IMR-90 (cell line): ENCODE results near the gene ADGRG2. TPM values are rescaled to one million over a fixed set of nuclear protein-coding genes. Genes with fewer than 3 reads are reported as not detected.

ENCODE experiments used
- ATAC-seq: fragments of 200-7000 bp; cut with Tn5 transposase; 2 replicates; pipeline ENCODE4 v1.9.1; 2020; ENCODE audit warnings: low read depth, mild to moderate bottlenecking, moderate library complexity
- BruUV-seq: library from RNA; stranded (reverse); fragments of 400-500 nt; replicated peaks from 2 replicates; lab custom pipeline; 2021; lab: Mats Ljungman, UMichigan
- CTCF ChIA-PET: fragments of 300-600 bp; formaldehyde crosslinking; extraction: SDS; loops from one replicate; lab custom pipeline; 2021; ENCODE audit warnings: antibody characterized with exemption; lab: Yijun Ruan, JAX
- POLR2A ChIA-PET: fragments of 300-600 bp; sonication (Branson Sonifier 250); formaldehyde crosslinking; loops from one replicate; lab custom pipeline; 2022; ENCODE audit warnings: antibody characterized with exemption; ENCODE audit not compliant: unreplicated experiment; lab: Charles Lee
- DNase-seq: peaks from one replicate; pipeline ENCODE4 v3.0.0; 2013
- H2AFZ ChIP-seq: replicated peaks from 2 replicates; pipeline ENCODE3; 2013; ENCODE audit warnings: low read length, mild to moderate bottlenecking; ENCODE audit not compliant: poor library complexity
- H2AK5ac ChIP-seq: 2 replicates; pipeline ENCODE4 v1.6.1; 2013; ENCODE audit warnings: low read depth, low read length, inconsistent platforms
- H2AK9ac ChIP-seq: replicated peaks from 2 replicates; pipeline ENCODE3; 2013; ENCODE audit warnings: mild to moderate bottlenecking, low read depth, low read length, moderate library complexity; ENCODE audit not compliant: poor library complexity
- H2BK120ac ChIP-seq: 2 replicates; pipeline ENCODE4 v1.6.1; 2013; ENCODE audit warnings: low read depth, low read length, inconsistent platforms
- H2BK15ac ChIP-seq: 3 replicates; pipeline ENCODE4 v1.6.1; 2013; ENCODE audit warnings: low read depth, low read length, inconsistent platforms
- H2BK20ac ChIP-seq: 2 replicates; pipeline ENCODE4 v1.6.1; 2013; ENCODE audit warnings: low read depth, mild to moderate bottlenecking, inconsistent platforms, low read length, moderate library complexity
- H2BK5ac ChIP-seq: 2 replicates; pipeline ENCODE4 v1.6.1; 2013; ENCODE audit warnings: mild to moderate bottlenecking, low read depth, low read length, inconsistent platforms; ENCODE audit not compliant: poor library complexity, severe bottlenecking
- H3K14ac ChIP-seq: replicated peaks from 2 replicates; pipeline ENCODE4 v1.6.1; 2013; ENCODE audit warnings: low read depth, low read length, inconsistent platforms
- H3K18ac ChIP-seq: 2 replicates; pipeline ENCODE4 v1.6.1; 2013; ENCODE audit warnings: low read depth, low read length, control low read depth
- H3K23ac ChIP-seq: 2 replicates; pipeline ENCODE4 v1.6.1; 2013; ENCODE audit warnings: low read depth, low read length, inconsistent platforms
- H3K27ac ChIP-seq: 2 replicates; pipeline ENCODE4 v1.5.1; 2013; ENCODE audit warnings: mild to moderate bottlenecking, control low read depth, low read length; ENCODE audit not compliant: insufficient read depth
- H3K27me3 ChIP-seq: 2 replicates; pipeline ENCODE4 v1.6.1; 2013; ENCODE audit warnings: low read length; ENCODE audit not compliant: control insufficient read depth, insufficient read depth
- H3K36me3 ChIP-seq: 2 replicates; pipeline ENCODE4 v1.6.1; 2013; ENCODE audit warnings: low read length, mixed read lengths; ENCODE audit not compliant: control insufficient read depth, insufficient read depth
- H3K4ac ChIP-seq: 2 replicates; pipeline ENCODE4 v1.6.1; 2013; ENCODE audit warnings: low read depth, low read length, inconsistent platforms
- H3K4me1 ChIP-seq: 2 replicates; pipeline ENCODE4 v1.6.1; 2013; ENCODE audit warnings: low read length, mixed read lengths; ENCODE audit not compliant: control insufficient read depth, insufficient read depth
- H3K4me2 ChIP-seq: 2 replicates; pipeline ENCODE4 v1.6.1; 2013; ENCODE audit warnings: low read depth, mild to moderate bottlenecking, control low read depth, low read length, moderate library complexity
- H3K4me3 ChIP-seq: 2 replicates; pipeline ENCODE4 v1.5.1; 2013; ENCODE audit warnings: low read depth, mild to moderate bottlenecking, control low read depth, low read length, moderate library complexity; ENCODE audit not compliant: insufficient read depth
- H3K56ac ChIP-seq: 2 replicates; pipeline ENCODE4 v1.6.1; 2013; ENCODE audit warnings: low read length, inconsistent platforms; ENCODE audit not compliant: insufficient read depth; ENCODE audit errors: extremely low read depth
- H3K79me1 ChIP-seq, 2 experiments: 2 replicates each; pipeline ENCODE4 v1.6.1; 2013; ENCODE audit warnings: low read length in 2 of 2, inconsistent platforms in 1 of 2, low read depth in 1 of 2
- H3K9ac ChIP-seq: 2 replicates; pipeline ENCODE4 v1.6.1; 2013; ENCODE audit warnings: low read depth, low read length, control low read depth
- H3K9me1 ChIP-seq: 2 replicates; pipeline ENCODE4 v1.6.1; 2013; ENCODE audit warnings: low read length, inconsistent platforms; ENCODE audit not compliant: insufficient read depth
- H3K9me3 ChIP-seq: 2 replicates; pipeline ENCODE4 v1.6.1; 2013; ENCODE audit warnings: low read length; ENCODE audit not compliant: control insufficient read depth, insufficient read depth
- H4K20me1 ChIP-seq: 2 replicates; pipeline ENCODE4 v1.6.1; 2013; ENCODE audit warnings: low read length, inconsistent platforms; ENCODE audit not compliant: insufficient read depth
- H4K5ac ChIP-seq: 2 replicates; pipeline ENCODE4 v1.6.1; 2013; ENCODE audit warnings: mild to moderate bottlenecking, low read depth, low read length, control low read depth
- H4K8ac ChIP-seq, 2 experiments: 2 replicates each; pipeline ENCODE4 v1.6.1; 2013; ENCODE audit warnings: low read depth in 2 of 2, low read length in 2 of 2, control low read depth in 1 of 2, inconsistent platforms in 1 of 2
- H4K91ac ChIP-seq: 2 replicates; pipeline ENCODE4 v1.6.1; 2013; ENCODE audit warnings: low read depth, low read length, inconsistent platforms; ENCODE audit not compliant: insufficient read depth
- CHD1 ChIP-seq: IDR thresholded peaks from 2 replicates; pipeline ENCODE4 v1.6.1; 2012; ENCODE audit warnings: low read depth, low read length, improper control_type of control experiment
- CTCF ChIP-seq: conservative IDR thresholded peaks from 2 replicates; pipeline ENCODE4 v1.5.1; 2012; ENCODE audit warnings: mild to moderate bottlenecking, low read depth, low read length, improper control_type of control experiment
- FOS ChIP-seq: fragments of 150-350 bp; IDR thresholded peaks from 2 replicates; pipeline ENCODE4 v1.6.1; 2016; ENCODE audit warnings: low read depth, low read length
- MAFK ChIP-seq: IDR thresholded peaks from 2 replicates; pipeline ENCODE4 v1.6.1; 2012; ENCODE audit warnings: low read depth, low read length, improper control_type of control experiment
- MAZ ChIP-seq: IDR thresholded peaks from 2 replicates; pipeline ENCODE4 v1.6.1; 2012; ENCODE audit warnings: low read depth, mild to moderate bottlenecking, low read length, improper control_type of control experiment, moderate library complexity, borderline replicate concordance
- MXI1 ChIP-seq: IDR thresholded peaks from 2 replicates; pipeline ENCODE4 v1.6.1; 2012; ENCODE audit warnings: low read depth, mild to moderate bottlenecking, low read length, moderate library complexity, borderline replicate concordance
- NFE2L2 ChIP-seq: fragments of 150-350 bp; IDR thresholded peaks from 2 replicates; pipeline ENCODE4 v1.6.1; 2016; ENCODE audit warnings: low read depth, mild to moderate bottlenecking, low read length
- POLR2A ChIP-seq: IDR thresholded peaks from 2 replicates; pipeline ENCODE4 v1.6.1; 2012; ENCODE audit warnings: mild to moderate bottlenecking, low read depth, low read length
- RAD21 ChIP-seq: IDR thresholded peaks from 2 replicates; pipeline ENCODE4 v1.6.1; 2012; ENCODE audit warnings: low read length, improper control_type of control experiment
- RCOR1 ChIP-seq: IDR thresholded peaks from 2 replicates; pipeline ENCODE4 v1.6.1; 2012; ENCODE audit warnings: mild to moderate bottlenecking, low read length, improper control_type of control experiment; ENCODE audit not compliant: insufficient replicate concordance
- RFX5 ChIP-seq: IDR thresholded peaks from 2 replicates; pipeline ENCODE4 v1.8.0; 2012; ENCODE audit warnings: low read depth, mild to moderate bottlenecking, low read length, moderate library complexity
- SMC3 ChIP-seq: fragments of 150-350 bp; IDR thresholded peaks from 2 replicates; pipeline ENCODE4 v1.6.1; 2016; ENCODE audit warnings: low read depth, mild to moderate bottlenecking, antibody characterized with exemption, low read length, moderate library complexity
- USF2 ChIP-seq: fragments of 150-350 bp; IDR thresholded peaks from 2 replicates; pipeline ENCODE4 v1.6.1; 2017; ENCODE audit warnings: mild to moderate bottlenecking, antibody characterized with exemption, low read length, low read depth
- WGBS, 2 experiments: methylation state at CpG; one replicate each; pipeline versions ENCODE4 v1.1.5 to v1.1.7; 2013; ENCODE audit warnings: missing lambda C conversion rate in 2 of 2; ENCODE audit not compliant: insufficient read length in 1 of 2; ENCODE audit errors: extremely low coverage in 2 of 2; 5-methylcytosine and 5-hydroxymethylcytosine counted together
- dilution Hi-C: fragments of 300-500 bp; cut with HindIII; formaldehyde crosslinking; loops from one replicate; pipeline ENCODE4 v1.14.3; 2018; ENCODE audit warnings: low sequenced_read_pairs; ENCODE audit not compliant: unreplicated experiment
- in situ Hi-C: fragments of 300-500 bp; cut with MboI; formaldehyde crosslinking; loops from 3 replicates; pipeline ENCODE4 v1.14.3; 2019; ENCODE audit warnings: low sequenced_read_pairs, inconsistent platforms, mixed read lengths
- intact Hi-C: fragments of 100-400 bp; cut with micrococcal nuclease; formaldehyde crosslinking; loops from 2 replicates; pipeline ENCODE4 v1.10.0; 2022
- polyA plus RNA-seq, 3 experiments: library from polyadenylated mRNA; depleted of rRNA; stranded (reverse); fragments of >200 nt; gene quantifications; 2 replicates each; pipeline ENCODE4 v1.2.3, GENCODE V29; 2012; ENCODE audit warnings: low replicate concordance in 1 of 3
- total RNA-seq: library from RNA; depleted of rRNA; stranded (reverse); fragments of >200 nt; gene quantifications from 2 replicates; pipeline ENCODE4 v1.2.3, GENCODE V29; 2012

The ADGRG2 gene
- total and polyA plus RNA-seq, 2 of the 4 experiments (the other 2 are of a cell fraction), result under 0.01 to 0.07 TPM

GRCh38 chrX:19005909-19006308 lies 116.4 kb downstream of the ADGRG2 start:
- dilution Hi-C loops, result no loop called here
- H4K91ac ChIP-seq, result no peak overlapping the region
- no peak overlapping the region for H2BK5ac ChIP-seq
- no peak overlapping the region for H2BK20ac ChIP-seq
- no CpG with 5 or more reads among the region's 4 CpGs for WGBS, 2 experiments
- no peak overlapping the region for H3K27ac ChIP-seq
- intact Hi-C loops, result no loop called here
- H4K5ac ChIP-seq, result no peak overlapping the region
- no TSS peak for BruUV-seq
- CTCF ChIA-PET, result no interaction called here
- no peaks in the 10 kb centered on the region for H3K4me1 ChIP-seq
- no peak overlapping the region for H2AFZ ChIP-seq
- H3K27me3 ChIP-seq, result no peaks in the 10 kb centered on the region
- H3K9me1 ChIP-seq, result no peaks in the 10 kb centered on the region
- H3K9ac ChIP-seq, result no peak overlapping the region
- H4K20me1 ChIP-seq, result no peaks in the 10 kb centered on the region
- ATAC-seq, result no peak
- no peak overlapping the region for H3K18ac ChIP-seq
- POLR2A ChIA-PET, result no interaction called here
- no peak overlapping the region for H3K56ac ChIP-seq
- H3K14ac ChIP-seq, result no peak overlapping the region
- H3K4me2 ChIP-seq, result no peak overlapping the region
- no peak overlapping the region for H2AK9ac ChIP-seq
- in situ Hi-C loops, result no loop called here
- no peak overlapping the region for H2BK120ac ChIP-seq
- no peak overlapping the region for H3K4ac ChIP-seq
- peaks cover 0 to 4% of the 10 kb centered on the region in 2 experiments; a peak in 1 of 4 replicates for H3K79me1 ChIP-seq
- H4K8ac ChIP-seq, result no peak overlapping the region
- no peak overlapping the region for H2BK15ac ChIP-seq
- no peak overlapping the region for H3K4me3 ChIP-seq
- no peak overlapping the region for H2AK5ac ChIP-seq
- no peak for TF ChIP-seq MXI1
- no peak for TF ChIP-seq RAD21
- no peak for TF ChIP-seq CTCF
- no peak for TF ChIP-seq USF2
- TF ChIP-seq MAZ, result no peak
- no peak for TF ChIP-seq CHD1
- TF ChIP-seq SMC3, result no peak
- no peak for TF ChIP-seq RCOR1
- TF ChIP-seq POLR2A, result no peak
- no peak for TF ChIP-seq FOS
- no peak for TF ChIP-seq MAFK
- no peak for TF ChIP-seq NFE2L2
- no peak for TF ChIP-seq RFX5
- H3K9me3 ChIP-seq, result no peaks in the 10 kb centered on the region
- DNase-seq, result no peak
- H3K23ac ChIP-seq, result no peak overlapping the region
- no peaks in the 10 kb centered on the region; the same call in 1 of the 2 replicates for H3K36me3 ChIP-seq
